Measurements from ENCODE around the gene COLEC12.

GRCh38 chr18:269480-270095, 230.9 kb downstream of the COLEC12 start:
- TF ChIP-seq CTCF (conservative IDR thresholded peaks at IDR 0.05) (no peak), EZH2 (IDR thresholded peaks at IDR 0.05; ENCODE audit: low read depth) (no peak)
